Non-pigmented ciliary epithelial cell (primary cell): Measurements from ENCODE around the gene LIX1L.
"Not testable (repeated sequence)": the region's sequence is repeated elsewhere in the genome, so short reads cannot be mapped to it uniquely, and the experiment has no call there.

Experiments
- DNase-seq: peaks from one replicate; pipeline ENCODE4 v3.0.0-alpha.2; 2010; ENCODE audit warnings: low read depth

Gene LIX1L

GRCh38 chr1:145936247-145936646 is 21.6 kb downstream of the LIX1L start:
- no peak for DNase-seq

- DNase-seq = no peak
Observed at GRCh38 chr1:145935708-145936107, 22.1 kb downstream of the LIX1L start.

- not testable (repeated sequence) for DNase-seq
Observed at GRCh38 chr1:145932522-145933009, 25.3 kb downstream of the LIX1L start.

GRCh38 chr1:145927916-145928643 is 29.7 kb downstream of the LIX1L start:
- DNase-seq = no peak

GRCh38 chr1:145927063-145927886 is 30.5 kb downstream of the LIX1L start, which contains the start of gene RBM8A:
RBM8A (minus strand) TSS chr1:145927484; CDS start chr1:145927426, 58 bp downstream.
- DNase-seq = peak; percentile 97

- DNase-seq = no peak
Observed at GRCh38 chr1:145926686-145927062, 31.1 kb downstream of the LIX1L start.

GRCh38 chr1:145922266-145922665 is 35.6 kb downstream of the LIX1L start:
- no peak for DNase-seq

GRCh38 chr1:145920297-145920696 is 37.5 kb downstream of the LIX1L start:
- DNase-seq = not testable (repeated sequence)

- DNase-seq = no peak
Observed at GRCh38 chr1:145918992-145919939, 38.6 kb downstream of the LIX1L start.

- no peak for DNase-seq
Observed at GRCh38 chr1:145918144-145918991, 39.4 kb downstream of the LIX1L start, which contains the start of gene PEX11B. PEX11B (minus strand) TSS chr1:145918717; CDS start chr1:145918688, 29 bp downstream.

- no peak for DNase-seq
Observed at GRCh38 chr1:145917595-145917994, 40.2 kb downstream of the LIX1L start.

GRCh38 chr1:145916745-145917144 is 41.1 kb downstream of the LIX1L start:
- no peak for DNase-seq

GRCh38 chr1:145912128-145912641 is 45.6 kb downstream of the LIX1L start:
- no peak for DNase-seq

GRCh38 chr1:145908653-145909052 is 49.2 kb downstream of the LIX1L start:
- DNase-seq = no peak

- DNase-seq = no peak
Observed at GRCh38 chr1:145906954-145907753, 50.7 kb downstream of the LIX1L start.

GRCh38 chr1:145901312-145902021 is 56.4 kb downstream of the LIX1L start:
- no peak for DNase-seq

- no peak for DNase-seq
Observed at GRCh38 chr1:145898756-145899155, 59.1 kb downstream of the LIX1L start.

- no peak for DNase-seq
Observed at GRCh38 chr1:145897969-145898368, 59.8 kb downstream of the LIX1L start.

- no peak for DNase-seq
Observed at GRCh38 chr1:145895471-145895870, 62.3 kb downstream of the LIX1L start.
